Osteoblast (primary cell): ENCODE data around the gene ZNF169. TPM values are rescaled to one million over a fixed set of nuclear protein-coding genes. Genes with fewer than 3 reads are reported as not detected.
"Not testable (repeated sequence)": the region's sequence is repeated elsewhere in the genome, so short reads cannot be mapped to it uniquely, and the experiment has no call there.

Experiments
- DNase-seq: peaks from one replicate; pipeline ENCODE4 v3.0.0; 2011; ENCODE audit warnings: low spot score, mixed read lengths; ENCODE audit not compliant: insufficient read length; ENCODE audit errors: missing footprints
- H2AFZ ChIP-seq: 2 replicates; pipeline ENCODE4 v1.6.0; 2011; ENCODE audit warnings: mild to moderate bottlenecking, low read length
- H3K27ac ChIP-seq: 2 replicates; pipeline ENCODE4 v1.5.1; 2011; ENCODE audit warnings: mild to moderate bottlenecking, low read depth, low read length, moderate library complexity
- H3K27me3 ChIP-seq: 2 replicates; pipeline ENCODE4 v1.6.0; 2012; ENCODE audit warnings: mild to moderate bottlenecking, control low read depth, inconsistent platforms, low read length, moderate library complexity; ENCODE audit not compliant: insufficient read depth
- H3K36me3 ChIP-seq: 2 replicates; pipeline ENCODE4 v1.5.1; 2011; ENCODE audit warnings: mild to moderate bottlenecking, low read length, control low read depth, moderate library complexity; ENCODE audit not compliant: insufficient read depth
- H3K4me1 ChIP-seq: 2 replicates; pipeline ENCODE4 v1.5.1; 2011; ENCODE audit warnings: mild to moderate bottlenecking, low read length, control low read depth, moderate library complexity; ENCODE audit not compliant: insufficient read depth
- H3K4me2 ChIP-seq: 2 replicates; pipeline ENCODE4 v1.6.0; 2011; ENCODE audit warnings: mild to moderate bottlenecking, low read length; ENCODE audit not compliant: insufficient read depth
- H3K4me3 ChIP-seq: fragments of 200-600 bp; sonication (generic); 3 replicates; pipeline ENCODE4 v1.5.1; 2012; ENCODE audit warnings: mild to moderate bottlenecking, low read length, inconsistent platforms; ENCODE audit not compliant: insufficient read depth
- H3K79me2 ChIP-seq: 2 replicates; pipeline ENCODE4 v1.6.0; 2012; ENCODE audit warnings: mild to moderate bottlenecking, low read length, control low read depth, inconsistent platforms; ENCODE audit not compliant: insufficient read depth
- H3K9me3 ChIP-seq: 2 replicates; pipeline ENCODE4 v1.5.1; 2011; ENCODE audit warnings: low read depth, low read length, control low read depth
- H4K20me1 ChIP-seq: 2 replicates; pipeline ENCODE4 v1.6.0; 2012; ENCODE audit warnings: mild to moderate bottlenecking, low read length, control low read depth; ENCODE audit not compliant: insufficient read depth
- total RNA-seq: library from RNA; depleted of rRNA; stranded (reverse); fragments of >200 nt; gene quantifications from 2 replicates; pipeline ENCODE4 v1.2.3, GENCODE V29; 2012
- TF ChIP-seq, protein P1 (sequence below): IDR thresholded peaks from 2 replicates; pipeline ENCODE4 v1.5.1; 2011; ENCODE audit warnings: mild to moderate bottlenecking, low read depth, low read length, moderate library complexity; ENCODE audit errors: extremely low read depth

ZNF169 gene
- total RNA-seq, 1 donor: 4.0 TPM

DNA sequence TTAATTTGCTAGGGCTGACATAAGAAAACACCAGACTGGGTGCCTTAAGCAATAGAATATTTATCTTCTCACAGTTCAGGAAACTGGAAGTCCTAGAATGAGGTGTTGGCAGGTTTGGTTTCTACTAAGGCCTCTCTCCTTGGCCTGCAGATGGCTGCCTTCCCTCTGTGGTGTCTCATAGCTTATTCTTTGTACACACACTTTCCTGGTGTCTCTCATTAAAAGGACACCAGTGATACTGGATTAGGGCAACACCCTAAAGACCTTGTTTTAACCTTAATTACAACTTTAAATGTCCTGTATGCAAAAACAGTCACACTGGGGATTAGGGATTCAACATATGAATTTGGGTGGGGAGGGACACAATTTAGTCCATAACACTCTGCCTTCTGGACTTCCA, 44.2 kb downstream of the ZNF169 start:
- DNase-seq: no peak
- no peaks in the 10 kb centered on the region for H3K36me3 ChIP-seq
- no peaks in the 10 kb centered on the region for H4K20me1 ChIP-seq
- no peaks in the 10 kb centered on the region for H3K79me2 ChIP-seq
- H3K4me1 ChIP-seq: no peaks in the 10 kb centered on the region
- H2AFZ ChIP-seq: no peak overlapping the region
- no peak overlapping the region for H3K27ac ChIP-seq
- no peak overlapping the region for H3K4me2 ChIP-seq
- TF ChIP-seq, protein P1, sequence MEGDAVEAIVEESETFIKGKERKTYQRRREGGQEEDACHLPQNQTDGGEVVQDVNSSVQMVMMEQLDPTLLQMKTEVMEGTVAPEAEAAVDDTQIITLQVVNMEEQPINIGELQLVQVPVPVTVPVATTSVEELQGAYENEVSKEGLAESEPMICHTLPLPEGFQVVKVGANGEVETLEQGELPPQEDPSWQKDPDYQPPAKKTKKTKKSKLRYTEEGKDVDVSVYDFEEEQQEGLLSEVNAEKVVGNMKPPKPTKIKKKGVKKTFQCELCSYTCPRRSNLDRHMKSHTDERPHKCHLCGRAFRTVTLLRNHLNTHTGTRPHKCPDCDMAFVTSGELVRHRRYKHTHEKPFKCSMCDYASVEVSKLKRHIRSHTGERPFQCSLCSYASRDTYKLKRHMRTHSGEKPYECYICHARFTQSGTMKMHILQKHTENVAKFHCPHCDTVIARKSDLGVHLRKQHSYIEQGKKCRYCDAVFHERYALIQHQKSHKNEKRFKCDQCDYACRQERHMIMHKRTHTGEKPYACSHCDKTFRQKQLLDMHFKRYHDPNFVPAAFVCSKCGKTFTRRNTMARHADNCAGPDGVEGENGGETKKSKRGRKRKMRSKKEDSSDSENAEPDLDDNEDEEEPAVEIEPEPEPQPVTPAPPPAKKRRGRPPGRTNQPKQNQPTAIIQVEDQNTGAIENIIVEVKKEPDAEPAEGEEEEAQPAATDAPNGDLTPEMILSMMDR: no peak
- H3K27me3 ChIP-seq: no peaks in the 10 kb centered on the region
- H3K9me3 ChIP-seq: no peaks in the 10 kb centered on the region
- no peak overlapping the region for H3K4me3 ChIP-seq

DNA sequence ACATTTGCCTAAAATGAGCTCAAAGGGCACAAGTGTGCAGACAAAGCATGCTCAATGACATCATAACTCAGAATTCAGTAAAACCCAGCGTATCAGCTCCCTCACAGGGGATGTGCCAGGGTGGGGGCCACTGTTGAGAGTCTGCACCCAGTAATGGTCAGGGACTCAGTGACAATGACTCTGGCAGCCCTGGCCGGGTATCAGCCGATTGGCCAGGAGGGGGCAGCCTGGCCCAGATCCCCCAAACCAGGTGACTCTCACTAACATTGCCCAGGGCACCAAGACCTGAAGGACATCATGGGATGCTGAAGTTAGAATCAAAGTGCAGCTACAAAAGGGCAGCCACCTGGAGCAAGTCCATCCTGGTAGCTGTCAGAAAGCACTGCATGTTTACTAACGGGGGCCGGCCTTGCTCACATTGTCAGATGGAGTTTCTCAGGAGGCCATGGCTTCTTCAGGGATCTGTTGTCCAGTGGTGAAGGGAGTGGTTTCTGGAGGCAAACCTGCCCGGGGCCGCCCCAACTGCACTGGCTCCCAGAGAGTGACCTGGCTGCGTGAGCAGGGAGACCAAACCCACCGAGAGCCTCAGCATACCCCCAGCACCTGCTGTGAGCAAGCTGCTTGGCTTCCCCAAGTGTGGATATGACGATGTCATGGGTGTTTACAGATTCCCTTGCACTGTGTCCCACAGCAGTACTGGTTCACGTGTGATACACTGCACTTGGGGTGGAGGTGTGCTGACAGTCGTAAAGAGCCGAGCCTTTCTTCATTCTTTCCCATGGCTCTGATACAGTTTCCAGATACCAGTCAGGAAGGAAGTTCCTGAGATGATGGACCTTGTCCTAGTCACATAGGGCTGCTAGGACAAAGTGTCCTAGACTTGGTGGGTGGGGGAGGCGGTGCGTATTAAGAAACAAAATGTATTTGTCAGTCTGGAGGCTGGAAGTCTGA, 56.2 kb downstream of the ZNF169 start:
- not testable (repeated sequence) for H3K4me1 ChIP-seq, H3K4me3 ChIP-seq, H3K27ac ChIP-seq, H3K9me3 ChIP-seq, H3K27me3 ChIP-seq, H4K20me1 ChIP-seq, H3K79me2 ChIP-seq, H2AFZ ChIP-seq, H3K4me2 ChIP-seq, H3K36me3 ChIP-seq, DNase-seq

DNA sequence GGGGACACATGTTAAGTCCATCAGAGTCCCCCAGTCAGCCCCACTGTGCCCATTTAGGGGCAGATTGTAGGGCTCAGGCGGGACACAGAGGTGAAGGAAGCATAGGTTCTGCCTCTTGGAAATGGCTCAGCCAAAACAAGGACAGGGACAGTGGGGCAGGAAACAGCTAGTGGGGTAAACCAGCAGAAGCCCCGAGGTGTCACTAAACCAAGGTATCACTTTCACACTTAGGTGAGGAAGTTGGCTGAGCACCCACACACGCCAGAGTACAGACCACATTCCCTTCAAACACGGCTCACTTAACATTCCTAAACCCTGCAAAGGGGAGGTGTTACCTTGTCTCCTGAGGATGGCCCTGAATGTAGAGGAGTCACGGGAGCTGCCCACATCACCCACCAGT, 57.1 kb downstream of the ZNF169 start:
- not testable (repeated sequence) for H3K27ac ChIP-seq, H3K4me2 ChIP-seq

DNA sequence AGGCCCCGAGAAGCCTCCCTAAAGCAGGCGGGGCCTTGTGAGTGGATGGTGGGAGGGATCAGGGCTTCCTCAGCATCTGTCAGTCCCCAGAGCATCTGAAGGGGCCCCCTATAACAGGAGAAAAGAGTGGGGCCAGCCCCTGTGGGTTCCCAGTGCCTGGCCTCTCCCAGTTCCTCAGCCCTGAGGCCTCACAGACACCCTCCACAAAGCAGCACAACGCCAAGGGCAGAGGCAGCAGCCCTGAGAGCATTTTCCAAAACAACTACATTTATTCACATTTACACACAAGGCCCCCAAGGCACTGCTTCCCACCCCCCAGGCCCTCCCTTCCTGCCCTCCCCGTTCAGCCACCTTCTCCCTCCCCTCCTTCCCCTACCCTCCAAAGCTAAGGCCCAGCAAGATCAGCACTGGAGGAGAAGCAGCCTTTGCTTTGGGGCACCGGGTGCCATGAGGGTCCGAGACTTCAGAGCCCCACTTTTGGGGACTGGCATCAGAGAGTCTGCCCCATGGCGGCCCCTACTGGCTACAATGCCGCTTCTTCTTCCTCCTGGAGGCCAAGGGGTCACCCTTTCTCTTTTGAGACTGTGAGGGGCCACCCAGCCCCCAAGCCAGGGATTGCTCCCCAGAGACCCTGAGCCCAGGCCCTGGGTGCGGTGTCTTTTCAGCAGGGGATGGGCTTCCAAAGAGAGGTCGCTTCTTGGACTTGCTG, 59.0 kb downstream of the ZNF169 start:
- not testable (repeated sequence) for DNase-seq, H3K79me2 ChIP-seq, H3K36me3 ChIP-seq, H4K20me1 ChIP-seq, H3K27ac ChIP-seq, H3K4me1 ChIP-seq, H3K4me2 ChIP-seq, H3K4me3 ChIP-seq, H3K9me3 ChIP-seq, H3K27me3 ChIP-seq, H2AFZ ChIP-seq

More for the DNA sequence above, 57.1 kb downstream of the ZNF169 start:
- H4K20me1 ChIP-seq, H2AFZ ChIP-seq, H3K4me3 ChIP-seq, H3K27me3 ChIP-seq, H3K9me3 ChIP-seq, DNase-seq, H3K4me1 ChIP-seq, H3K79me2 ChIP-seq, H3K36me3 ChIP-seq: not testable (repeated sequence)

DNA sequence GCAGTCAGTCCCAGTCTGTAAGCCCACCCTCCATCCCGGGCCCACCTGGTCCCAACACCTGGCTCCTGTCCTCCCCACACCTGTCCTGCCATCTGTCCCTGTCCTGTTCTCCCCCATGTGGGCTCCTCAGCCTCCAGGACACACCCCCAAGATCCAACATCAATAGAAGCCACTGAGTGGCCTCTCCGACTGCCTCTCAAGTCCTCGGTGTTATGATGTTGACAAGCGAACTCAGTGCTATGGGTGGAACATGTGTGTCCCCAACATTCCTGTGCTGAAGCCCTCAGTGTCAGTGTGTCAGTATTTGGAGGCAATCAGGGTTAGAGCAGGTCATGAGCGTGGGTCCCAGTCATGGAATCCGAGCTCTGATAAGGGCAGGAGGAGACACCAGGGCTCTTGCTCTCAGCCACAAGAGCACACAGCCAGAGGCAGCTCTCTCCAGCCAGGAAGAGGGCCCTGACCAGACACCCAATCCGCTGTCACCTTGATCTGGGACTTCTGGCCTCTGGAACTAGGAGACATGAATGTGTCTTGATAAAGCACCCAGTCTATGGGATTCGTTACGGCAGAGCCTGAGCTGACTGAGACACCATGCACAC, 63.3 kb downstream of the ZNF169 start:
- not testable (repeated sequence) for H3K4me2 ChIP-seq, H2AFZ ChIP-seq, H3K4me3 ChIP-seq, DNase-seq, H3K79me2 ChIP-seq, H3K4me1 ChIP-seq, H3K36me3 ChIP-seq, H3K27me3 ChIP-seq, H3K27ac ChIP-seq, H4K20me1 ChIP-seq, H3K9me3 ChIP-seq

DNA sequence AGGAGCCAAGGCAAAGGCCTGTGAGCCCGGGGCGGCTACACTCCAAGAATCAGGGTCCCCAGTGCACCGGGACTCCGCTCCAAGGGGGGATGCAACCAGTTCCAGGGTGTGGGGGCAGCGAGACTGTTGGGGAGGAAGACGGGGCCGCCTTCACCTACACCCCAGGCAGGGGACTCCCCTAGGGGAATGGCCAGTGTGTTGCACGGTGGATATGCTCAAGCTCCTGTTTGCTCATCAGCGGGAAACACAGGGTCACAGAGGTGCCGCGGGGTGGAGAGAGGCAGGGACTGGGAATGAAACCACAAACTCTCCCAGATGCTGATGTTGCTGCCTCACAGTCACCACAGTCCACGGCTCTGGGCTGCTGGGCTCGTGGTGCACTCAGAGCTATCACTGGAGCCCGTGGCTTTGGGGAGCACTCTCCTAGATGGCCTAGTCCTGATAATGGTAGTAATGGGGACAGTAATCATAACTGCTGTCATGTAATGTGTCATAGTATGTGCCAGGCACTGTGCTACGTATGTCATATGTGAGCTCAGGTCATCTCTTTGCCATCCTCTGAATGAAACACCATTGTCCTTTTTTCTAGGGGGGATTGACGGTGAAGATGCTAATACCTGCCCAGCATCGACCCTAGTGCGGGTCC, 64.2 kb downstream of the ZNF169 start:
- not testable (repeated sequence) for H3K27ac ChIP-seq, H2AFZ ChIP-seq, H3K4me3 ChIP-seq, H3K4me1 ChIP-seq, H3K79me2 ChIP-seq, H3K9me3 ChIP-seq, DNase-seq, H3K36me3 ChIP-seq, H4K20me1 ChIP-seq, H3K27me3 ChIP-seq, H3K4me2 ChIP-seq

DNA sequence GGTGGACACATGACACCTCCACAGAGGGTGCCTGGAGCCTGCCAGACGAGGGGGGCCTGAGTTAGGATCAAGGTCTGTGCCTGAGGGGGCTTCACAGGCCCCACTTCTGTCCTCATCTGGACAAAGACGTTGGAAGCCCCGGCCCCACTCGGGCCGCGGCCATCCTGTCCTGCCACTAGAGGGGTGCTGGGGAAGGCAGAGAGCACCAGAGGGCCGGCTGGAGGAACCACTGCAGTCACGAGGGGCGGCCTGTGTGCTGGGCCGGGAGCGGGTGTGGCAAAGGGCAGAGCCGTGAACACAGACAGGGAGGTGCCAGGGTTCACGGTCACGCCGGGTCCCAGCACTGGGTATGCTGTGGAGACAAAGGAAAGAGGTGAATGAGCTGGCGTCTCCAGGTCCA, 66.5 kb downstream of the ZNF169 start:
- H3K27me3 ChIP-seq, H3K4me2 ChIP-seq, H2AFZ ChIP-seq, H3K27ac ChIP-seq, H4K20me1 ChIP-seq, H3K9me3 ChIP-seq, H3K4me3 ChIP-seq, H3K4me1 ChIP-seq, H3K36me3 ChIP-seq, H3K79me2 ChIP-seq, DNase-seq: not testable (repeated sequence)
